Stimulated activated CD8-positive, alpha-beta memory T cell treated with anti-CD3 and anti-CD28 coated beads, Interleukin-12 subunit alpha, Interleukin-12 subunit beta, amount 100 ng/mL, for 4 hours (primary cell): ENCODE measurements around the gene ADGRF1.
"Not testable (repeated sequence)": the region's sequence is repeated elsewhere in the genome, so short reads cannot be mapped to it uniquely, and the experiment has no call there.

Experiments used
- DNase-seq: peaks from one replicate; pipeline ENCODE4 v3.0.0-alpha.2; 2020; ENCODE audit warnings: low read depth

ADGRF1 gene

GRCh38 chr6:47042275-47042791 is at the start of gene ADGRF1:
ADGRF1 (minus strand) TSS chr6:47042332; CDS start chr6:47029061, 13,271 bp downstream.
- DNase-seq, result no peak

- no peak for DNase-seq
These were observed 48.7 kb upstream of the ADGRF1 start for GRCh38 chr6:47090881-47091280.

GRCh38 chr6:47089473-47089872 is 47.3 kb upstream of the ADGRF1 start:
- DNase-seq, result not testable (repeated sequence)

- DNase-seq, result no peak
These were observed 44.1 kb upstream of the ADGRF1 start for GRCh38 chr6:47086051-47086770.

GRCh38 chr6:47084610-47085009 is 42.5 kb upstream of the ADGRF1 start:
- no peak for DNase-seq

GRCh38 chr6:47083586-47084047 is 41.5 kb upstream of the ADGRF1 start:
- no peak for DNase-seq

GRCh38 chr6:47080083-47080596 is 38.0 kb upstream of the ADGRF1 start:
- DNase-seq, result no peak

GRCh38 chr6:47079638-47080037 is 37.5 kb upstream of the ADGRF1 start:
- no peak for DNase-seq

- no peak for DNase-seq
These were observed 36.9 kb upstream of the ADGRF1 start for GRCh38 chr6:47078991-47079390.

GRCh38 chr6:47076422-47077344 is 34.6 kb upstream of the ADGRF1 start:
- no peak for DNase-seq

GRCh38 chr6:47075741-47076421 is 33.7 kb upstream of the ADGRF1 start:
- DNase-seq, result no peak

GRCh38 chr6:47075168-47075567 is 33.0 kb upstream of the ADGRF1 start:
- no peak for DNase-seq

GRCh38 chr6:47073125-47074110 is 31.3 kb upstream of the ADGRF1 start:
- DNase-seq, result no peak

GRCh38 chr6:47072667-47073066 is 30.5 kb upstream of the ADGRF1 start:
- DNase-seq, result no peak

GRCh38 chr6:47071681-47072080 is 29.5 kb upstream of the ADGRF1 start:
- no peak for DNase-seq

- no peak for DNase-seq
These were observed 28.3 kb upstream of the ADGRF1 start for GRCh38 chr6:47070461-47070860.

GRCh38 chr6:47069156-47069555 is 27.0 kb upstream of the ADGRF1 start:
- DNase-seq, result no peak

GRCh38 chr6:47066418-47066817 is 24.3 kb upstream of the ADGRF1 start:
- no peak for DNase-seq

GRCh38 chr6:47064274-47064673 is 22.1 kb upstream of the ADGRF1 start:
- no peak for DNase-seq

- DNase-seq, result no peak
These were observed 20.2 kb upstream of the ADGRF1 start for GRCh38 chr6:47062346-47062745.
